Measurements from ENCODE around the gene ADCY1.

DNA sequence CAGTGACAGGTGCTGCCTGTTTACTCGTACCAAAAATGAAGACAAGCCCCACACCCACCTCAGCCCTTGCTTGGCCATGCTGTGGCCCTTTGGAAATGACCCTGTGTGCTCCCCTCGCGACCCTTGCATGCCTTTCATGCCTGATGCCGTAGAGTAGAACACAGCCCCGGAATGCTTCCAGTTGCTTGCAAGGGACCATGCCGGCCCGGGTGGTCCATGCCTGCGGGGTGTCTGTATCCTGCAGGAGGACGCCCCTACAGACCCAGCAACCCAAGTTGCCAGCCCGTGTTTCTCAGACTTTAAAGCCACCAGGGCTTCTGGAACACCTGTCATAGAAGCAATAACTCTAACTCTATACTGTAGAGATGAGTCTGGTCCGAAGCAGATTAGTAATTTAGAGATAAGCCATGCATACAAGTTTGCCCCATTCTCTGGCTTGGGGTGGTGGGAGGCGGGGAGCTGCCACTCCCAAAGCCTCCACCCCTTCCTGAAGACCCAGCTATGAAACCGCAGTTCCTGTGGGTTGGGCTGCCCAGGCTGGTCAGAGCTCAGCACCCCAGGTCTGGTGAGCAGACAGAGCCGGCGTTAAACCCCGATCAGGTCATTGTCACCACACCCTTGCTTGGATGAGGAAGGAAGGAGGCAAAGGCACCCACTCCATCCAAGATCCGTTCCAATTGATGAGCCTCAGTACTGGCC, 143.5 kb downstream of the ADCY1 start:
- no peak for TF ChIP-seq CTCF (IDR thresholded peaks at IDR 0.05)
- no peak for TF ChIP-seq EP300 (IDR thresholded peaks at IDR 0.05)
- no peak for TF ChIP-seq POLR2A (IDR thresholded peaks at IDR 0.05)
